Measurements from ENCODE around the gene LEFTY1.

- TF ChIP-seq POLR2A (IDR thresholded peaks at IDR 0.05; ENCODE audit: low read depth, low read length) (no peak), CTCF (conservative IDR thresholded peaks at IDR 0.05; ENCODE audit: low read depth, low read length) (no peak), RFX5 (IDR thresholded peaks at IDR 0.05; ENCODE audit: low read depth, low read length) (no peak), RCOR1 (IDR thresholded peaks at IDR 0.05; ENCODE audit: insufficient replicate concordance, low read length) (no peak), RAD21 (IDR thresholded peaks at IDR 0.05; ENCODE audit: low read length) (no peak)
Observed at GRCh38 chr1:225928186-225929175, 39.5 kb upstream of the LEFTY1 start.
